GM12873 (cell line): ENCODE measurements around the gene PACSIN2.

Source experiments
- CTCF ChIP-seq: IDR thresholded peaks from 2 replicates; pipeline ENCODE4 v1.5.1; 2012; ENCODE audit warnings: low read depth, mild to moderate bottlenecking, moderate library complexity, low read length, control low read depth; ENCODE audit not compliant: insufficient read depth; ENCODE audit errors: missing control alignments

Gene PACSIN2

GRCh38 chr22:42883970-42884369, 131.0 kb downstream of the PACSIN2 start:
- no peak for TF ChIP-seq CTCF

GRCh38 chr22:42883121-42883520, 131.8 kb downstream of the PACSIN2 start:
- TF ChIP-seq CTCF: no peak

GRCh38 chr22:42881982-42882656, 132.8 kb downstream of the PACSIN2 start:
- no peak for TF ChIP-seq CTCF

GRCh38 chr22:42881298-42881697, 133.7 kb downstream of the PACSIN2 start:
- TF ChIP-seq CTCF: no peak

- TF ChIP-seq CTCF: peak; percentile 26
These were observed 134.1 kb downstream of the PACSIN2 start for GRCh38 chr22:42880815-42881214.

GRCh38 chr22:42879371-42880021, 135.5 kb downstream of the PACSIN2 start:
- no peak for TF ChIP-seq CTCF

- TF ChIP-seq CTCF: no peak
These were observed 136.2 kb downstream of the PACSIN2 start for GRCh38 chr22:42878561-42879305.
